ENCODE results near the gene MTR. TPM values are rescaled to one million over a fixed set of nuclear protein-coding genes. Genes with fewer than 3 reads are reported as not detected.

Gene MTR
- total and polyA plus RNA-seq, 9 of the 15 experiments (the other 6 are each of a cell fraction or from before 2014, with no cell fraction given) = 3.4 to 44.3 (median 20.3) TPM

GRCh38 chr1:236795757-236796667 is 920 bp downstream of the MTR start (continued):
- TF ChIP-seq REST (IDR thresholded peaks at IDR 0.05; ENCODE audit: borderline replicate concordance) (peak; percentile 32; the same call in 1 of the 2 replicates), REST (CRISPR knock-in tag; IDR thresholded peaks at IDR 0.05; ENCODE audit: low read depth) (no peak), MGA (IDR thresholded peaks at IDR 0.05) (no peak), RB1 (IDR thresholded peaks at IDR 0.05; ENCODE audit: low read depth) (no peak), E2F5 (CRISPR knock-in tag; IDR thresholded peaks at IDR 0.05) (no peak)

Measured in K562 (cell line).